ENCODE data around the gene UGDH. TPM values are rescaled to one million over a fixed set of nuclear protein-coding genes. Genes with fewer than 3 reads are reported as not detected.

Gene UGDH
- total and polyA plus RNA-seq, 2 of the 13 experiments (the other 11 are each of a cell fraction or from before 2014, with no cell fraction given), result 99.0 to 384 TPM

- POLR2A ChIA-PET, result no interaction called here
- no peak for ATAC-seq
- TF ChIP-seq ZNF24 (IDR thresholded peaks at IDR 0.05) (no peak), SIX4 (CRISPR knock-in tag; IDR thresholded peaks at IDR 0.05) (peak; percentile 80), ZNF746 (CRISPR knock-in tag; IDR thresholded peaks at IDR 0.05) (no peak), ZNF441 (CRISPR knock-in tag; IDR thresholded peaks at IDR 0.05; ENCODE audit: borderline replicate concordance) (no peak), SKIL (CRISPR knock-in tag; IDR thresholded peaks at IDR 0.05; ENCODE audit: borderline replicate concordance) (no peak), SIX1 (CRISPR knock-in tag; IDR thresholded peaks at IDR 0.05; ENCODE audit: borderline replicate concordance) (peak; percentile 87; the same call in 1 of the 2 replicates), ZNF230 (CRISPR knock-in tag; IDR thresholded peaks at IDR 0.05) (no peak), NFIC (IDR thresholded peaks at IDR 0.05; ENCODE audit: low read length) (no peak), ZNF589 (CRISPR knock-in tag; conservative IDR thresholded peaks at IDR 0.05) (no peak), ZBTB8A (CRISPR knock-in tag; IDR thresholded peaks at IDR 0.05; ENCODE audit: borderline replicate concordance, low read depth) (no peak), FOXA1 (IDR thresholded peaks at IDR 0.05) (no peak), FOXA1 (CRISPR knock-in tag; IDR thresholded peaks at IDR 0.05) (peak; percentile 36; the same call in 1 of the 2 replicates), ELF1 (CRISPR knock-in tag; IDR thresholded peaks at IDR 0.05) (no peak), ZNF329 (CRISPR knock-in tag; IDR thresholded peaks at IDR 0.05; ENCODE audit: low read depth) (no peak), RERE (CRISPR knock-in tag; IDR thresholded peaks at IDR 0.05; ENCODE audit: low read depth) (no peak), ZNF432 (CRISPR knock-in tag; IDR thresholded peaks at IDR 0.05; ENCODE audit: borderline replicate concordance) (no peak), ZNF33B (CRISPR knock-in tag; IDR thresholded peaks at IDR 0.05) (no peak), ZNF138 (CRISPR knock-in tag; IDR thresholded peaks at IDR 0.05; ENCODE audit: low read depth) (no peak), FOXA3 (CRISPR knock-in tag; IDR thresholded peaks at IDR 0.05) (0 out of 2 replicates have a peak, but pooled peaks have one; percentile 22), PITX1 (CRISPR knock-in tag; IDR thresholded peaks at IDR 0.05) (no peak)
These were observed 11.9 kb upstream of the UGDH start for GRCh38 chr4:39539089-39539611.

More at GRCh38 chr4:39539089-39539611, 11.9 kb upstream of the UGDH start:
- no peak overlapping the region for H2AFZ ChIP-seq (ENCODE audit: low read length)
- in situ Hi-C loops (cut with HindIII; ENCODE audit: extremely low pct_ligation_motif_present, low pct_unique_long_range_greater_than_20kb), result no loop called here
- CTCF ChIA-PET (ENCODE audit: low intra/inter-chr PET ratio, low total read pairs), result no interaction called here
- no peak for DNase-seq (ENCODE audit: low spot score)
- intact Hi-C loops (cut with micrococcal nuclease; ENCODE audit: unreplicated experiment), result no loop called here
- no peaks in the 10 kb centered on the region for H3K79me2 ChIP-seq (ENCODE audit: insufficient read depth, low read length)
- peak; percentile 4 for FAIRE-seq
- no peaks in the 10 kb centered on the region for H3K9me3 ChIP-seq (ENCODE audit: low read length)
- no peak overlapping the region for H3K4me2 ChIP-seq (ENCODE audit: low read depth, low read length)
- H3K27ac ChIP-seq (ENCODE audit: extremely low read length, insufficient read depth, low read length), result no peak overlapping the region
- H3K36me3 ChIP-seq (replicated peaks in 1 of 2; ENCODE audit: control insufficient read depth in 1 of 2, insufficient read depth in 2 of 2, low read length in 2 of 2), result no peaks in the 10 kb centered on the region
- no peak overlapping the region for H3K4me3 ChIP-seq (replicated peaks in 1 of 3; ENCODE audit: insufficient read depth in 1 of 3, low read depth in 2 of 3, low read length in 3 of 3)
- peaks cover 29% of the 10 kb centered on the region for H3K4me1 ChIP-seq (ENCODE audit: insufficient read depth, low read length)
- H4K20me1 ChIP-seq (ENCODE audit: insufficient read depth, low read length), result no peaks in the 10 kb centered on the region
- WGBS (ENCODE audit: low lambda C conversion rate), result 85% methylated on average over 5 of the region's 5 CpGs
- no peaks in the 10 kb centered on the region for H3K27me3 ChIP-seq (ENCODE audit: control insufficient read depth in 1 of 2, insufficient read depth in 2 of 2, low read length in 2 of 2)
- no peak overlapping the region for H3K9ac ChIP-seq (ENCODE audit: insufficient read depth, low read depth, low read length)
- no TSS peak for BruUV-seq (replicated peaks)
